Endothelial cell (in vitro differentiated cells): ENCODE data around the gene PARD3. TPM values are rescaled to one million over a fixed set of nuclear protein-coding genes. Genes with fewer than 3 reads are reported as not detected.

Source experiments
- DNase-seq: peaks from one replicate; pipeline ENCODE4 v3.0.0; 2021; ENCODE audit warnings: low spot score
- H3K27ac Mint-ChIP-seq: one replicate; pipeline ENCODE4 v1.8.0; 2021; ENCODE audit warnings: mixed read lengths, inconsistent platforms; ENCODE audit not compliant: unreplicated experiment
- H3K27me3 Mint-ChIP-seq: one replicate; pipeline ENCODE4 v1.8.0; 2021; ENCODE audit warnings: mild to moderate bottlenecking, moderate library complexity, mixed read lengths, inconsistent platforms; ENCODE audit not compliant: unreplicated experiment
- H3K36me3 Mint-ChIP-seq: one replicate; pipeline ENCODE4 v1.8.0; 2021; ENCODE audit warnings: mild to moderate bottlenecking, low read depth, mixed read lengths, inconsistent platforms; ENCODE audit not compliant: unreplicated experiment
- H3K4me1 Mint-ChIP-seq: one replicate; pipeline ENCODE4 v1.8.0; 2021; ENCODE audit warnings: mild to moderate bottlenecking, mixed read lengths, inconsistent platforms; ENCODE audit not compliant: unreplicated experiment
- H3K4me3 Mint-ChIP-seq: one replicate; pipeline ENCODE4 v1.8.0; 2021; ENCODE audit warnings: mild to moderate bottlenecking, mixed read lengths, inconsistent platforms; ENCODE audit not compliant: unreplicated experiment
- H3K9me3 Mint-ChIP-seq: one replicate; pipeline ENCODE4 v1.8.0; 2021; ENCODE audit warnings: mixed read lengths, inconsistent platforms; ENCODE audit not compliant: unreplicated experiment
- CTCF ChIP-seq: fragments of 200-600 bp; sonication (generic); IDR thresholded peaks from one replicate; pipeline ENCODE4 v1.5.0; 2021; ENCODE audit warnings: antibody characterized with exemption; ENCODE audit not compliant: unreplicated experiment
- total RNA-seq: library from RNA; stranded (reverse); fragmentation: NEBNext Ultra II Directional; extraction: Animal tissue kit (Norgen Biotek cat#: 25700); gene quantifications from one replicate; pipeline ENCODE4 v1.2.1, GENCODE V29; 2021; ENCODE audit not compliant: unreplicated experiment

Gene PARD3
- total RNA-seq, 1 donor from 2014 or later = 35.2 TPM

GRCh38 chr10:34348021-34348420 is 467.1 kb downstream of the PARD3 start:
- no peak overlapping the region for H3K27ac Mint-ChIP-seq
- H3K4me3 Mint-ChIP-seq = no peak overlapping the region
- no peak for DNase-seq

DNA sequence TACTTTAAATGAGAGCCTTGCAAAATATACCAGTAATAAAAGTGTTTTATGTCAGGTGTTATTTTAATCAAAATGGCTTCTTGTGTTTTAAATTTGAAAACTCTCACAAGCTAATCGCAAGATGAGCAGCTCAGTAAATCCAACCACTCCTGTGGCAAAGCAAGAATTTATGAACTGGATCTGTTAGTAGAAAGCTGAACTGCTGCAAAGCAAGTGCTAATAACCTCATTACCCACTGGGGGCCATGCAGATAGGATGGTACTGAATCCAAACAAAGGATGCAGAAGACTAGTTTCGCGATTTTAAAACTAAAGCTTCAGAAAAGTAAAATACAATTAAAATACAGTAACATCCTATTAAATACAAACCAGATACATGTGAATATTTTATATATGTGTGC is 468.0 kb downstream of the PARD3 start:
- Mint-ChIP-seq H3K27ac (no peak overlapping the region), H3K36me3 (peaks cover 4% of the 10 kb centered on the region), H3K27me3 (no peaks in the 10 kb centered on the region), H3K4me3 (no peak overlapping the region), H3K4me1 (peaks cover 7% of the 10 kb centered on the region), H3K9me3 (no peaks in the 10 kb centered on the region)
- no peak for DNase-seq
- no peak for TF ChIP-seq CTCF

More at GRCh38 chr10:34348021-34348420, 467.1 kb downstream of the PARD3 start:
- peaks cover 4% of the 10 kb centered on the region for H3K36me3 Mint-ChIP-seq
- H3K9me3 Mint-ChIP-seq = no peaks in the 10 kb centered on the region
- H3K4me1 Mint-ChIP-seq = peaks cover 7% of the 10 kb centered on the region
- TF ChIP-seq CTCF = no peak
- no peaks in the 10 kb centered on the region for H3K27me3 Mint-ChIP-seq

DNA sequence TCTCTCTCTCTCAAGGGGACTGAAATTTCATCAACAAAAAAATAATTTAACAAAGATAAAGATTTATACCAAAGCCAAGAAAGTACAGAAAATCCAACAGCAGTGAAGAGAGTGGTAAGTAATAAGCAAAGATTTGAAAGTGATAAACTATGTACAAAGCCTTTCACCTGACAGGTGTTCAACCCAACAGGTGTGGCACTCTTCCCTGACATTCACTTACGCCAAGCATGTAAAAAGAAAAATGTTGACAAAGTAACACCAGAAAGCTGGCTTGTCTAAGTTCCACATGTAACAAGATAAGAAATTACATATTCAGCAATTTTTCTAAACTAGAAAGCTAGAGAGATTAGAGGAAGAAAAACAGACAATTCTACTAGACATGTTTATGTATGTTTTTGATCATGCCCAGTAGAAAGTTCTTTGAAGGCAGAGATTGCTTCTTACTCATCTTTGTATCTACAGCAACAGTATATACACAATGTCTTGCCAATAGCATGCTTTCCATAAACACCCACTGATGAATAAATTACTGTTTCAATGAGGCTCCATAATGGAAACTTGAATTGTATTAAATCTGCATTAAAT is 468.5 kb downstream of the PARD3 start:
- no peak overlapping the region for H3K27ac Mint-ChIP-seq

GRCh38 chr10:34345383-34345782 is 469.7 kb downstream of the PARD3 start:
- Mint-ChIP-seq H3K27me3 (no peaks in the 10 kb centered on the region), H3K4me3 (no peak overlapping the region), H3K4me1 (peaks cover 7% of the 10 kb centered on the region), H3K27ac (no peak overlapping the region), H3K36me3 (peaks cover 3% of the 10 kb centered on the region), H3K9me3 (no peaks in the 10 kb centered on the region)
- no peak for DNase-seq
- TF ChIP-seq CTCF = no peak

More for the DNA sequence above, 468.5 kb downstream of the PARD3 start:
- Mint-ChIP-seq H3K9me3 (no peaks in the 10 kb centered on the region), H3K36me3 (peaks cover 4% of the 10 kb centered on the region), H3K4me1 (peaks cover 7% of the 10 kb centered on the region), H3K4me3 (no peak overlapping the region), H3K27me3 (no peaks in the 10 kb centered on the region)
- no peak for TF ChIP-seq CTCF
- no peak for DNase-seq

- no peak for DNase-seq
- H3K27ac Mint-ChIP-seq = no peak overlapping the region
- H3K4me1 Mint-ChIP-seq = peaks cover 7% of the 10 kb centered on the region
- TF ChIP-seq CTCF = no peak
- no peaks in the 10 kb centered on the region for H3K27me3 Mint-ChIP-seq
- no peaks in the 10 kb centered on the region for H3K9me3 Mint-ChIP-seq
- no peak overlapping the region for H3K4me3 Mint-ChIP-seq
- peaks cover 3% of the 10 kb centered on the region for H3K36me3 Mint-ChIP-seq
These were observed 471.3 kb downstream of the PARD3 start for GRCh38 chr10:34343764-34344163.
